Trophoblast cell (in vitro differentiated cells and primary cell): Measurements from ENCODE around the gene NPIPB2.
"Not testable (repeated sequence)": the region's sequence is repeated elsewhere in the genome, so short reads cannot be mapped to it uniquely, and the experiment has no call there.

Experiments
- DNase-seq, 2 donors: peaks; one replicate each; pipeline ENCODE4 v3.0.0-alpha.2; 2016
- H2AFZ ChIP-seq: 2 replicates; pipeline ENCODE4 v1.6.1; 2013; ENCODE audit warnings: low read length, moderate library complexity, mild to moderate bottlenecking; ENCODE audit not compliant: insufficient read depth, poor library complexity
- H2AK5ac ChIP-seq: 2 replicates; pipeline ENCODE4 v1.6.1; 2013; ENCODE audit warnings: mild to moderate bottlenecking, low read length
- H2BK120ac ChIP-seq: 2 replicates; pipeline ENCODE4 v1.6.1; 2013; ENCODE audit warnings: low read length, mild to moderate bottlenecking, moderate library complexity; ENCODE audit not compliant: insufficient read depth, poor library complexity
- H2BK12ac ChIP-seq: 2 replicates; pipeline ENCODE4 v1.6.1; 2013; ENCODE audit warnings: mild to moderate bottlenecking, low read length, moderate library complexity
- H2BK5ac ChIP-seq: 2 replicates; pipeline ENCODE4 v1.6.1; 2013; ENCODE audit warnings: low read length, low read depth, moderate library complexity, mild to moderate bottlenecking; ENCODE audit not compliant: poor library complexity
- H3K14ac ChIP-seq: 2 replicates; pipeline ENCODE4 v1.6.1; 2013; ENCODE audit warnings: mild to moderate bottlenecking, low read length
- H3K18ac ChIP-seq: 2 replicates; pipeline ENCODE4 v1.6.1; 2013; ENCODE audit warnings: mild to moderate bottlenecking, low read length
- H3K23ac ChIP-seq: 2 replicates; pipeline ENCODE4 v1.6.1; 2013; ENCODE audit warnings: low read length
- H3K27ac ChIP-seq: 2 replicates; pipeline ENCODE4 v1.5.1; 2013; ENCODE audit warnings: low read depth, mild to moderate bottlenecking, inconsistent platforms, low read length, moderate library complexity
- H3K27me3 ChIP-seq: 2 replicates; pipeline ENCODE4 v1.6.1; 2013; ENCODE audit warnings: inconsistent platforms, mild to moderate bottlenecking, low read length, moderate library complexity; ENCODE audit not compliant: insufficient read depth
- H3K36me3 ChIP-seq, 2 experiments: 1 replicate in 1 of 2; 2 replicates in 1 of 2; pipeline ENCODE4 v1.6.1; 2013; ENCODE audit warnings: low read length in 2 of 2, mild to moderate bottlenecking in 2 of 2, moderate library complexity in 1 of 2; ENCODE audit not compliant: insufficient read depth in 2 of 2, control insufficient read depth in 1 of 2
- H3K4ac ChIP-seq: 2 replicates; pipeline ENCODE4 v1.6.1; 2013; ENCODE audit warnings: low read depth, mild to moderate bottlenecking, low read length, moderate library complexity
- H3K4me1 ChIP-seq, 2 experiments: 1 replicate in 1 of 2; 2 replicates in 1 of 2; pipeline ENCODE4 v1.6.1; 2013; ENCODE audit warnings: low read length in 2 of 2, mild to moderate bottlenecking in 2 of 2, moderate library complexity in 1 of 2; ENCODE audit not compliant: insufficient read depth in 2 of 2, control insufficient read depth in 1 of 2
- H3K4me2 ChIP-seq: 2 replicates; pipeline ENCODE4 v1.6.1; 2013; ENCODE audit warnings: inconsistent platforms, mild to moderate bottlenecking, low read length, moderate library complexity
- H3K4me3 ChIP-seq: 2 replicates; pipeline ENCODE4 v1.5.1; 2013; ENCODE audit warnings: mild to moderate bottlenecking, low read depth, low read length, inconsistent platforms
- H3K79me1 ChIP-seq: one replicate; pipeline ENCODE4 v1.6.1; 2013; ENCODE audit warnings: low read length
- H3K79me2 ChIP-seq: 2 replicates; pipeline ENCODE4 v1.6.1; 2013; ENCODE audit warnings: low read length, mild to moderate bottlenecking; ENCODE audit not compliant: control insufficient read depth, insufficient read depth, poor library complexity
- H3K9ac ChIP-seq: 2 replicates; pipeline ENCODE4 v1.6.1; 2013; ENCODE audit warnings: mild to moderate bottlenecking, low read length
- H3K9me3 ChIP-seq: 2 replicates; pipeline ENCODE4 v1.6.1; 2013; ENCODE audit warnings: low read depth, mild to moderate bottlenecking, control low read depth, inconsistent platforms, low read length; ENCODE audit not compliant: insufficient read depth
- H4K12ac ChIP-seq: 2 replicates; pipeline ENCODE4 v1.6.1; 2013; ENCODE audit warnings: low read depth, mild to moderate bottlenecking, low read length, moderate library complexity
- H4K8ac ChIP-seq: 2 replicates; pipeline ENCODE4 v1.6.1; 2013; ENCODE audit warnings: low read depth, mild to moderate bottlenecking, low read length, moderate library complexity
- H4K91ac ChIP-seq: one replicate; pipeline ENCODE4 v1.6.1; 2013; ENCODE audit warnings: low read depth, mild to moderate bottlenecking, low read length, moderate library complexity
- WGBS: extraction: QIAGEN DNeasy Blood & Tissue Kit; methylation state at CpG from one replicate; pipeline ENCODE4 v1.1.7; 2013; ENCODE audit warnings: missing lambda C conversion rate; ENCODE audit not compliant: insufficient read length, insufficient coverage; ENCODE audit errors: extremely low coverage; 5-methylcytosine and 5-hydroxymethylcytosine counted together

Gene NPIPB2

GRCh38 chr16:11957591-11958395 is 15.9 kb upstream of the NPIPB2 start:
- Histone ChIP-seq H3K23ac (no peak overlapping the region), H3K18ac (no peak overlapping the region), H3K4me2 (no peak overlapping the region), H3K9ac (no peak overlapping the region), H3K36me3 (no peaks in the 10 kb centered on the region), H4K91ac (no peak overlapping the region), H2BK12ac (no peak overlapping the region), H3K14ac (no peak overlapping the region), H4K8ac (no peak overlapping the region), H3K9me3 (no peaks in the 10 kb centered on the region), H3K4me1 (peaks cover 5 to 7% of the 10 kb centered on the region in 2 experiments), H3K27me3 (no peaks in the 10 kb centered on the region), H4K12ac (no peak overlapping the region), H2BK120ac (no peak overlapping the region), H2AK5ac (no peak overlapping the region), H2AFZ (no peak overlapping the region), H3K4ac (no peak overlapping the region), H2BK5ac (no peak overlapping the region), H3K4me3 (no peak overlapping the region), H3K79me1 (no peaks in the 10 kb centered on the region), H3K27ac (no peak overlapping the region), H3K79me2 (no peaks in the 10 kb centered on the region)
- no peak for DNase-seq
- no CpG with 5 or more reads among the region's 10 CpGs for WGBS

- Histone ChIP-seq H3K27ac (no peak overlapping the region), H3K79me1 (no peaks in the 10 kb centered on the region), H2BK5ac (no peak overlapping the region), H3K23ac (no peak overlapping the region), H3K9ac (no peak overlapping the region), H2AK5ac (no peak overlapping the region), H3K4me1 (peaks cover 5 to 7% of the 10 kb centered on the region in 2 experiments), H2AFZ (no peak overlapping the region), H3K27me3 (no peaks in the 10 kb centered on the region), H3K9me3 (no peaks in the 10 kb centered on the region), H4K8ac (no peak overlapping the region), H3K4me2 (no peak overlapping the region), H2BK12ac (no peak overlapping the region), H3K4me3 (no peak overlapping the region), H4K12ac (no peak overlapping the region), H4K91ac (no peak overlapping the region), H3K36me3 (no peaks in the 10 kb centered on the region), H3K14ac (no peak overlapping the region), H3K18ac (no peak overlapping the region), H3K4ac (no peak overlapping the region), H3K79me2 (no peaks in the 10 kb centered on the region), H2BK120ac (no peak overlapping the region)
- no CpG with 5 or more reads among the region's 2 CpGs for WGBS
- DNase-seq = no peak
Measured at GRCh38 chr16:11956558-11956957, 14.7 kb upstream of the NPIPB2 start.

GRCh38 chr16:11955713-11956123 is 13.9 kb upstream of the NPIPB2 start:
- Histone ChIP-seq H3K79me1 (no peaks in the 10 kb centered on the region), H3K9ac (no peak overlapping the region), H2AFZ (no peak overlapping the region), H2BK120ac (no peak overlapping the region), H3K27ac (no peak overlapping the region), H3K4me1 (peaks cover 5 to 7% of the 10 kb centered on the region in 2 experiments), H3K4ac (no peak overlapping the region), H2BK5ac (no peak overlapping the region), H3K4me3 (no peak overlapping the region), H4K8ac (no peak overlapping the region), H3K4me2 (peak overlapping the region; percentile 9), H2AK5ac (no peak overlapping the region), H2BK12ac (no peak overlapping the region), H3K18ac (no peak overlapping the region), H3K14ac (no peak overlapping the region), H3K79me2 (no peaks in the 10 kb centered on the region), H3K27me3 (no peaks in the 10 kb centered on the region), H4K91ac (no peak overlapping the region), H4K12ac (no peak overlapping the region), H3K9me3 (no peaks in the 10 kb centered on the region), H3K36me3 (no peaks in the 10 kb centered on the region), H3K23ac (no peak overlapping the region)
- no CpG with 5 or more reads among the region's 8 CpGs for WGBS
- DNase-seq = peak; percentile 84 to 94

GRCh38 chr16:11953576-11953975 is 11.7 kb upstream of the NPIPB2 start:
- not testable (repeated sequence) for H3K4me2 ChIP-seq, H2BK5ac ChIP-seq, H3K23ac ChIP-seq, H3K4ac ChIP-seq, H4K12ac ChIP-seq, H3K4me3 ChIP-seq, DNase-seq, H4K91ac ChIP-seq, H3K14ac ChIP-seq, H3K27ac ChIP-seq, H3K79me2 ChIP-seq, H3K4me1 ChIP-seq, H3K18ac ChIP-seq, H3K36me3 ChIP-seq, H4K8ac ChIP-seq, H2AFZ ChIP-seq, H2AK5ac ChIP-seq, H3K9ac ChIP-seq, H3K27me3 ChIP-seq, H3K79me1 ChIP-seq, H2BK120ac ChIP-seq, H2BK12ac ChIP-seq, H3K9me3 ChIP-seq
- WGBS = no CpG with 5 or more reads among the region's 8 CpGs
